Right lung (tissue), 5 donors: ENCODE data around the gene PSMA6. TPM values are rescaled to one million over a fixed set of nuclear protein-coding genes. Genes with fewer than 3 reads are reported as not detected.

ENCODE experiments used
- DNase-seq, 2 donors: peaks; one replicate each; pipeline ENCODE4 v3.0.0-alpha.2; 2013
- polyA plus RNA-seq, 5 donors: library from polyadenylated mRNA; unstranded; fragments of 120-200 nt; gene quantifications; one replicate each; pipeline versions ENCODE4 v1.2.1 to v1.2.3, GENCODE V29; 2013; ENCODE audit warnings: inconsistent platforms in 1 of 5, low replicate concordance in 1 of 5; ENCODE audit not compliant: insufficient read length in 5 of 5, insufficient read depth in 1 of 5

PSMA6 gene
- polyA plus RNA-seq, 5 donors: 150 to 191 (median 176) TPM

- DNase-seq: no peak
Observed at GRCh38 chr14:35365130-35366055, 73.2 kb downstream of the PSMA6 start.

GRCh38 chr14:35366056-35366451, 73.9 kb downstream of the PSMA6 start:
- no peak for DNase-seq

- DNase-seq: no peak
Observed at GRCh38 chr14:35366521-35366976, 74.4 kb downstream of the PSMA6 start.

- DNase-seq: no peak
Observed at GRCh38 chr14:35367056-35367372, 74.8 kb downstream of the PSMA6 start.

Other genes with a start within 250 kb of the PSMA6 start
- 10 to 100 TPM; 44.0 to 53.3 (median 48.3) TPM for gene FAM177A1, start 246.1 kb upstream of the PSMA6 start, polyA plus RNA-seq
- 10 to 100 TPM; 44.1 to 58.2 (median 47.6) TPM for gene PPP2R3C, start 170.4 kb upstream of the PSMA6 start, polyA plus RNA-seq
- 10 to 100 TPM; 26.8 to 32.0 (median 31.0) TPM for gene PRORP, start 169.8 kb upstream of the PSMA6 start, polyA plus RNA-seq
- gene NFKBIA, start 112.4 kb downstream of the PSMA6 start, polyA plus RNA-seq: 100 to 1,000 TPM in 2 of 5 donors, 10 to 100 TPM in 3; 83.0 to 108 (median 89.2) TPM
- not detected for gene INSM2, start 241.8 kb downstream of the PSMA6 start, polyA plus RNA-seq